K562 (cell line): ENCODE results near the gene P2RY13. TPM values are rescaled to one million over a fixed set of nuclear protein-coding genes. Genes with fewer than 3 reads are reported as not detected.

Source experiments
- polyA plus RNA-seq, 8 experiments: library from polyadenylated mRNA; depleted of rRNA in 4 of 8; stranded (reverse) in 5 of 8; unstranded in 3 of 8; fragments of >200 nt; fragmentation: Nextera tagmentation in 2 of 8; fragmentation: Illumina TruSeq in 1 of 8; extraction: Ambion mirVana in 2 of 8; extraction: Trizol in 1 of 8; gene quantifications; 2 replicates each; pipeline versions ENCODE4 v1.2.1 to v1.2.3, GENCODE V29; 2011 to 2014; ENCODE audit warnings: inconsistent platforms in 1 of 8, missing spikeins in 1 of 8
- total RNA-seq, 7 experiments: library from RNA; depleted of rRNA in 6 of 7; stranded (reverse); fragments of >200 nt in 6 of 7; fragmentation: Illumina TruSeq in 2 of 7; extraction: Trizol in 2 of 7; gene quantifications; 2 replicates each; pipeline versions ENCODE4 v1.2.1 to v1.2.3, GENCODE V29; 2011 to 2021; ENCODE audit warnings: low replicate concordance in 1 of 7
- TF ChIP-seq, protein P1 (sequence below), 2 experiments: fragments of 450-650 bp in 1 of 2; sonication (generic) in 1 of 2; formaldehyde crosslinking in 1 of 2; IDR thresholded peaks; 2 replicates each; pipeline versions ENCODE4 v1.7.1 to v1.9.0; 2016 to 2022; ENCODE audit warnings: inconsistent platforms in 1 of 2, mild to moderate bottlenecking in 1 of 2, missing genetic modification reagents in 1 of 2

The P2RY13 gene
- total and polyA plus RNA-seq, 9 of the 15 experiments (the other 6 are each of a cell fraction or from before 2014, with no cell fraction given) = not detected

- TF ChIP-seq, protein P1, sequence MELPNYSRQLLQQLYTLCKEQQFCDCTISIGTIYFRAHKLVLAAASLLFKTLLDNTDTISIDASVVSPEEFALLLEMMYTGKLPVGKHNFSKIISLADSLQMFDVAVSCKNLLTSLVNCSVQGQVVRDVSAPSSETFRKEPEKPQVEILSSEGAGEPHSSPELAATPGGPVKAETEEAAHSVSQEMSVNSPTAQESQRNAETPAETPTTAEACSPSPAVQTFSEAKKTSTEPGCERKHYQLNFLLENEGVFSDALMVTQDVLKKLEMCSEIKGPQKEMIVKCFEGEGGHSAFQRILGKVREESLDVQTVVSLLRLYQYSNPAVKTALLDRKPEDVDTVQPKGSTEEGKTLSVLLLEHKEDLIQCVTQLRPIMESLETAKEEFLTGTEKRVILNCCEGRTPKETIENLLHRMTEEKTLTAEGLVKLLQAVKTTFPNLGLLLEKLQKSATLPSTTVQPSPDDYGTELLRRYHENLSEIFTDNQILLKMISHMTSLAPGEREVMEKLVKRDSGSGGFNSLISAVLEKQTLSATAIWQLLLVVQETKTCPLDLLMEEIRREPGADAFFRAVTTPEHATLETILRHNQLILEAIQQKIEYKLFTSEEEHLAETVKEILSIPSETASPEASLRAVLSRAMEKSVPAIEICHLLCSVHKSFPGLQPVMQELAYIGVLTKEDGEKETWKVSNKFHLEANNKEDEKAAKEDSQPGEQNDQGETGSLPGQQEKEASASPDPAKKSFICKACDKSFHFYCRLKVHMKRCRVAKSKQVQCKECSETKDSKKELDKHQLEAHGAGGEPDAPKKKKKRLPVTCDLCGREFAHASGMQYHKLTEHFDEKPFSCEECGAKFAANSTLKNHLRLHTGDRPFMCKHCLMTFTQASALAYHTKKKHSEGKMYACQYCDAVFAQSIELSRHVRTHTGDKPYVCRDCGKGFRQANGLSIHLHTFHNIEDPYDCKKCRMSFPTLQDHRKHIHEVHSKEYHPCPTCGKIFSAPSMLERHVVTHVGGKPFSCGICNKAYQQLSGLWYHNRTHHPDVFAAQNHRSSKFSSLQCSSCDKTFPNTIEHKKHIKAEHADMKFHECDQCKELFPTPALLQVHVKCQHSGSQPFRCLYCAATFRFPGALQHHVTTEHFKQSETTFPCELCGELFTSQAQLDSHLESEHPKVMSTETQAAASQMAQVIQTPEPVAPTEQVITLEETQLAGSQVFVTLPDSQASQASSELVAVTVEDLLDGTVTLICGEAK (IDR thresholded peaks at IDR 0.05) = no peak
- TF ChIP-seq, protein P1 (CRISPR knock-in tag; IDR thresholded peaks at IDR 0.05) = no peak
Measured at GRCh38 chr3:151278230-151278629, 51.1 kb downstream of the P2RY13 start, which contains the start of gene P2RY14 (continued).
